ENCODE results near the gene RFTN1. TPM values are rescaled to one million over a fixed set of nuclear protein-coding genes. Genes with fewer than 3 reads are reported as not detected.

The RFTN1 gene
- total RNA-seq, result 10 to 100 TPM; 51.1 to 68.8 (median 61.5) TPM
- polyA plus RNA-seq, result 10 to 100 TPM; 44.8 to 53.2 TPM
- total RNA-seq, result 61.5 reads per million, percentile 75 among the genes with 10 or more reads in this experiment

GRCh38 chr3:16513141-16514020 is at the start of gene RFTN1:
TSS of gene RFTN1 (minus strand) at chr3:16513699. CDS start at chr3:16493869, 19,830 bp downstream.
- Histone ChIP-seq H3K4me1 (ENCODE audit: control insufficient read depth in 2 of 2, insufficient read depth in 2 of 2, low read length in 2 of 2) (peaks cover 45 to 60% of the 10 kb centered on the region in 2 donors), H3K27me3 (ENCODE audit: control insufficient read depth in 2 of 2, insufficient read depth in 2 of 2, low read length in 2 of 2) (no peaks in the 10 kb centered on the region), H3K9me3 (ENCODE audit: control insufficient read depth in 2 of 3, low read length in 3 of 3) (no peaks in the 10 kb centered on the region), H3K36me3 (ENCODE audit: control insufficient read depth in 2 of 3, insufficient read depth in 3 of 3, low read length in 3 of 3) (peaks cover 0 to 8% (median 0%) of the 10 kb centered on the region in 3 experiments), H3K4me3 (ENCODE audit: low read length) (peak within 1 kb of the TSS; percentile 79), H3K27ac (ENCODE audit: low read depth, low read length) (peak within 1 kb of the TSS; percentile 88)
- peaks cover 0 to 12% (median 0%) of the 10 kb centered on the region in 5 donors for H3K36me3 Mint-ChIP-seq
- intact Hi-C loops (cut with micrococcal nuclease), result loop anchor here (1.0 to 5.0 kb wide), 9 partner anchors 31 to 1229 kb away; partner anchors contain the start of genes OXNAD1 (in 1 of the 2) and TBC1D5 (in 1 of the 2)
- H3K27ac Mint-ChIP-seq, result peak within 1 kb of the TSS; percentile 87 to 99 (median 95)
- CTCF ChIA-PET, result interaction anchor here (1.2 to 1.6 kb wide), 2 partner anchors 223 to 228 kb away, joined by 3 to 6 read pairs; no protein-coding TSS in a partner anchor
- no peaks in the 10 kb centered on the region for H3K27me3 Mint-ChIP-seq
- H3K4me3 Mint-ChIP-seq, result peak within 1 kb of the TSS; percentile 82 to 98 (median 94)
- DNase-seq, result peak; percentile 41 to 64 (median 57)
- H3K9me3 Mint-ChIP-seq, result peaks cover 0 to 4% (median 0%) of the 10 kb centered on the region in 11 donors
- POLR2A ChIA-PET, result interaction anchor here (0.5 to 4.6 kb wide), 17 partner anchors 13 to 912 kb away, joined by 3 to 39 read pairs (median 3); partner anchors contain the start of genes BTD, DPH3 and OXNAD1
- peak; percentile 33 for ATAC-seq
- H3K4me1 Mint-ChIP-seq, result peaks cover 52 to 71% (median 64%) of the 10 kb centered on the region in 7 donors

GRCh38 chr3:16559653-16560365 is 46.3 kb upstream of the RFTN1 start:
- Histone ChIP-seq H3K27ac (ENCODE audit: low read depth, low read length) (no peak overlapping the region), H3K9me3 (ENCODE audit: control insufficient read depth in 2 of 3, low read length in 3 of 3) (no peaks in the 10 kb centered on the region), H3K4me1 (ENCODE audit: control insufficient read depth in 2 of 2, insufficient read depth in 2 of 2, low read length in 2 of 2) (no peaks in the 10 kb centered on the region), H3K36me3 (ENCODE audit: control insufficient read depth in 2 of 3, insufficient read depth in 3 of 3, low read length in 3 of 3) (no peaks in the 10 kb centered on the region), H3K4me3 (ENCODE audit: low read length) (no peak overlapping the region), H3K27me3 (ENCODE audit: control insufficient read depth in 2 of 2, insufficient read depth in 2 of 2, low read length in 2 of 2) (no peaks in the 10 kb centered on the region)
- Mint-ChIP-seq H3K4me1 (no peaks in the 10 kb centered on the region), H3K27ac (no peak overlapping the region), H3K4me3 (no peak overlapping the region), H3K9me3 (peaks cover 0 to 8% (median 0%) of the 10 kb centered on the region in 11 donors), H3K36me3 (peaks cover 0 to 1% (median 0%) of the 10 kb centered on the region in 5 donors), H3K27me3 (peaks cover 0 to 30% (median 0%) of the 10 kb centered on the region in 5 donors)
- intact Hi-C loops (cut with micrococcal nuclease), result no loop called here
- ATAC-seq (no peak), DNase-seq (no peak)
- CTCF ChIA-PET, result no interaction called here
- POLR2A ChIA-PET, result no interaction called here

- H3K9me3 Mint-ChIP-seq, result peaks cover 0 to 1% (median 0%) of the 10 kb centered on the region in 11 donors
- Histone ChIP-seq H3K27ac (ENCODE audit: low read depth, low read length) (no peak overlapping the region), H3K36me3 (ENCODE audit: control insufficient read depth in 2 of 3, insufficient read depth in 3 of 3, low read length in 3 of 3) (no peaks in the 10 kb centered on the region), H3K9me3 (ENCODE audit: control insufficient read depth in 2 of 3, low read length in 3 of 3) (no peaks in the 10 kb centered on the region), H3K4me1 (ENCODE audit: control insufficient read depth in 2 of 2, insufficient read depth in 2 of 2, low read length in 2 of 2) (peaks cover 0 to 4% of the 10 kb centered on the region in 2 donors), H3K4me3 (ENCODE audit: low read length) (no peak overlapping the region), H3K27me3 (ENCODE audit: control insufficient read depth in 2 of 2, insufficient read depth in 2 of 2, low read length in 2 of 2) (no peaks in the 10 kb centered on the region)
- ChIA-PET CTCF (interaction anchor here (0.6 to 1.9 kb wide), 4 partner anchors 285 to 505 kb away, joined by 3 to 5 read pairs (median 4); partner anchors contain the start of genes DPH3 and OXNAD1), POLR2A (no interaction called here)
- no peak overlapping the region for H3K4me3 Mint-ChIP-seq
- peaks cover 5 to 11% (median 6%) of the 10 kb centered on the region in 7 donors for H3K4me1 Mint-ChIP-seq
- no peak for DNase-seq
- intact Hi-C loops (cut with micrococcal nuclease), result loop anchor here in 1 of 2 donors (5.0 kb wide), 1 partner anchor 737 kb away; no protein-coding TSS in a partner anchor
- H3K27ac Mint-ChIP-seq, result no peak overlapping the region
- no peak for ATAC-seq
- H3K36me3 Mint-ChIP-seq, result no peaks in the 10 kb centered on the region
- H3K27me3 Mint-ChIP-seq, result peaks cover 0 to 15% (median 9%) of the 10 kb centered on the region in 5 donors
These were observed 40.6 kb upstream of the RFTN1 start for GRCh38 chr3:16554126-16554525.

- intact Hi-C loops (cut with micrococcal nuclease), result loop anchor here in 1 of 2 donors (5.0 kb wide), 1 partner anchor 735 kb away; no protein-coding TSS in a partner anchor
- no peaks in the 10 kb centered on the region for H3K9me3 ChIP-seq (ENCODE audit: control insufficient read depth in 2 of 3, low read length in 3 of 3)
- H3K27me3 ChIP-seq (ENCODE audit: control insufficient read depth in 2 of 2, insufficient read depth in 2 of 2, low read length in 2 of 2), result no peaks in the 10 kb centered on the region
- H3K36me3 ChIP-seq (ENCODE audit: control insufficient read depth in 2 of 3, insufficient read depth in 3 of 3, low read length in 3 of 3), result no peaks in the 10 kb centered on the region
- H3K27ac Mint-ChIP-seq, result peak overlapping the region in 1 of 9 donors; percentile 50
- ATAC-seq (no peak), DNase-seq (no peak)
- peaks cover 0 to 13% (median 9%) of the 10 kb centered on the region in 5 donors for H3K27me3 Mint-ChIP-seq
- H3K4me3 Mint-ChIP-seq, result no peak overlapping the region
- H3K36me3 Mint-ChIP-seq, result no peaks in the 10 kb centered on the region
- peaks cover 5 to 14% (median 6%) of the 10 kb centered on the region in 7 donors for H3K4me1 Mint-ChIP-seq
- H3K4me3 ChIP-seq (ENCODE audit: low read length), result no peak overlapping the region
- ChIA-PET CTCF (interaction anchor here (1.5 to 1.8 kb wide), 4 partner anchors 262 to 287 kb away, joined by 4 to 9 read pairs (median 6); partner anchors contain the start of gene OXNAD1), POLR2A (interaction anchor here (0.7 to 2.4 kb wide), 2 partner anchors 251 to 285 kb away, joined by 3 to 10 read pairs; no protein-coding TSS in a partner anchor)
- H3K9me3 Mint-ChIP-seq, result peaks cover 0 to 2% (median 0%) of the 10 kb centered on the region in 11 donors
- H3K27ac ChIP-seq (ENCODE audit: low read depth, low read length), result no peak overlapping the region
- peaks cover 0 to 4% of the 10 kb centered on the region in 2 donors for H3K4me1 ChIP-seq (ENCODE audit: control insufficient read depth in 2 of 2, insufficient read depth in 2 of 2, low read length in 2 of 2)
These were observed 39.3 kb upstream of the RFTN1 start for GRCh38 chr3:16552757-16553156.

GRCh38 chr3:16551342-16551976 is 38.0 kb upstream of the RFTN1 start:
- no peaks in the 10 kb centered on the region for H3K9me3 ChIP-seq (ENCODE audit: control insufficient read depth in 2 of 3, low read length in 3 of 3)
- H3K27me3 ChIP-seq (ENCODE audit: control insufficient read depth in 2 of 2, insufficient read depth in 2 of 2, low read length in 2 of 2), result no peaks in the 10 kb centered on the region
- H3K27ac ChIP-seq (ENCODE audit: low read depth, low read length), result no peak overlapping the region
- Mint-ChIP-seq H3K4me1 (peaks cover 6 to 15% (median 7%) of the 10 kb centered on the region in 7 donors), H3K27ac (peak overlapping the region in 4 of 9 donors; percentile 26 to 67 (median 48)), H3K36me3 (no peaks in the 10 kb centered on the region), H3K9me3 (peaks cover 0 to 3% (median 0%) of the 10 kb centered on the region in 11 donors), H3K27me3 (peaks cover 0 to 13% (median 9%) of the 10 kb centered on the region in 5 donors), H3K4me3 (no peak overlapping the region)
- H3K4me3 ChIP-seq (ENCODE audit: low read length), result no peak overlapping the region
- DNase-seq, result no peak
- CTCF ChIA-PET, result interaction anchor here (0.5 to 1.8 kb wide), 9 partner anchors 174 to 1199 kb away, joined by 3 to 9 read pairs (median 3); partner anchors contain the start of gene OXNAD1
- intact Hi-C loops (cut with micrococcal nuclease), result loop anchor here (1.0 to 5.0 kb wide), 6 partner anchors 175 to 737 kb away; no protein-coding TSS in a partner anchor
- no peak for ATAC-seq
- POLR2A ChIA-PET, result interaction anchor here (2.2 to 2.4 kb wide), 2 partner anchors 261 to 284 kb away, joined by 9 to 10 read pairs; no protein-coding TSS in a partner anchor
- H3K36me3 ChIP-seq (ENCODE audit: control insufficient read depth in 2 of 3, insufficient read depth in 3 of 3, low read length in 3 of 3), result no peaks in the 10 kb centered on the region
- H3K4me1 ChIP-seq (ENCODE audit: control insufficient read depth in 2 of 2, insufficient read depth in 2 of 2, low read length in 2 of 2), result peaks cover 0 to 4% of the 10 kb centered on the region in 2 donors

All from naive thymus-derived CD4-positive, alpha-beta T cell (primary cell).